Upper lobe of left lung (tissue), 6 donors: ENCODE results near the gene SIRPA. TPM values are rescaled to one million over a fixed set of nuclear protein-coding genes. Genes with fewer than 3 reads are reported as not detected.

ENCODE experiments used
- ATAC-seq, 2 donors: fragments of 200-7000 bp; cut with Tn5 transposase; one replicate each; pipeline ENCODE4 v1.9.1; 2022; ENCODE audit warnings: mild to moderate bottlenecking in 2 of 2, moderate library complexity in 2 of 2; ENCODE audit not compliant: low FRiP score in 2 of 2
- DNase-seq, 2 donors: peaks; one replicate each; pipeline ENCODE4 v3.0.0-alpha.2; 2019 to 2020
- H3K27ac ChIP-seq, 4 donors: fragments of 200-600 bp; sonication (generic); one replicate each; pipeline ENCODE4 v1.5.1; 2016 to 2019
- H3K27me3 ChIP-seq, 4 donors: fragments of 200-600 bp; sonication (generic); one replicate each; pipeline ENCODE4 v1.5.1; 2017 to 2019
- H3K36me3 ChIP-seq, 4 donors: fragments of 200-600 bp; sonication (generic); one replicate each; pipeline ENCODE4 v1.5.1; 2016 to 2019
- H3K4me1 ChIP-seq, 4 donors: fragments of 200-600 bp; sonication (generic); one replicate each; pipeline ENCODE4 v1.5.1; 2018 to 2019
- H3K4me3 ChIP-seq, 4 donors: fragments of 200-600 bp; sonication (generic); one replicate each; pipeline ENCODE4 v1.5.1; 2017 to 2019; ENCODE audit warnings: mild to moderate bottlenecking in 2 of 4, moderate library complexity in 1 of 4
- H3K9me3 ChIP-seq, 4 donors: fragments of 200-600 bp; sonication (generic); one replicate each; pipeline ENCODE4 v1.5.1; 2018 to 2019
- EP300 ChIP-seq, 4 donors: sonication (generic); formaldehyde crosslinking; IDR thresholded peaks; one replicate each; pipeline ENCODE4 v1.5.1; 2017; ENCODE audit warnings: antibody characterized with exemption in 4 of 4, control low read depth in 2 of 4
- POLR2A ChIP-seq, 4 donors: fragments of 450-650 bp; IDR thresholded peaks; one replicate each; pipeline ENCODE4 v1.5.1; 2016 to 2017; ENCODE audit warnings: antibody characterized with exemption in 4 of 4, mild to moderate bottlenecking in 2 of 4
- POLR2AphosphoS5 ChIP-seq, 2 donors: sonication (generic); formaldehyde crosslinking; IDR thresholded peaks; one replicate each; pipeline ENCODE4 v1.5.1; 2017; ENCODE audit warnings: antibody characterized with exemption in 2 of 2
- WGBS, 2 donors: methylation state at CpG; one replicate each; pipeline ENCODE4 v1.1.5; 2017 to 2018; 5-methylcytosine and 5-hydroxymethylcytosine counted together
- total RNA-seq, 6 donors: library from RNA; depleted of rRNA in 4 of 6; stranded (reverse); fragments of >200 nt in 4 of 6; gene quantifications; one replicate each; pipeline versions ENCODE4 v1.1.0 to v1.2.1, GENCODE V29; 2016 to 2021
- TF ChIP-seq, protein P1 (sequence below), 6 experiments: fragments of 450-650 bp in 4 of 6; fragments of 200-600 bp in 2 of 6; sonication (generic) in 2 of 6; IDR thresholded peaks; one replicate each; pipeline ENCODE4 v1.5.1; 2016 to 2019; ENCODE audit warnings: antibody characterized with exemption in 6 of 6
- donor health status: DM: no; HTN: no; CAD: no; lungs with moderate emphysema.
- donor health status: DM: no; HTN: yes; CAD: no; lungs with severe emphysema.

Gene SIRPA
- total RNA-seq, 6 donors from 2014 or later: 36.3 to 119 (median 60.4) TPM

DNA sequence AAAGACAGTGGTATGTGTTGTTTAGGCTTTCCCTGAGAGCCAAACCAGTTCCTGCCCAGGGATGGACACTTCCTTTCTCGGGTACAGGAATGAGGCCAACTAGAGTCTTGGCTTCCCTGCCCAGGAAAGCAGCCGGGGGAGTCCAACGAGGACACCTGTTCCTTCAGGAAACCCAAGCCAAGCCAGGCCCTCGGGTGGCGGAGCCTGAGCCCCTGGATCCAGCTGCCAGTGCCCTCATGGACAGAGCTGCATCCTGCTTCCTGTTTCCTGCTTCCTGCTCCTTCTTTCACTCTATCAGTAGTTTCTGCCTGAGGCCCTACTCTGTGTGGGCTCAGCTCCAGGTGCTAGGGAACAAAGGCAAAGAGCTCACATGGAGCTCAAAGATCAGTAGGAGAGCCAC is 7.9 kb upstream of the SIRPA start:
- no peak overlapping the region for H3K27ac ChIP-seq
- ATAC-seq (no peak), DNase-seq (no peak)
- H3K4me3 ChIP-seq: no peak overlapping the region
- peaks cover 0 to 16% (median 6%) of the 10 kb centered on the region in 4 donors for H3K4me1 ChIP-seq
- H3K9me3 ChIP-seq: no peaks in the 10 kb centered on the region
- 30 to 31% methylated on average over 5 of the region's 5 CpGs for WGBS, 2 donors
- peaks cover 0 to 4% (median 0%) of the 10 kb centered on the region in 4 donors for H3K27me3 ChIP-seq
- TF ChIP-seq POLR2AphosphoS5 (IDR thresholded peaks at IDR 0.05): peak in 1 of 2 donors; percentile 27
- TF ChIP-seq EP300 (IDR thresholded peaks at IDR 0.05): no peak
- H3K36me3 ChIP-seq: no peaks in the 10 kb centered on the region

DNA sequence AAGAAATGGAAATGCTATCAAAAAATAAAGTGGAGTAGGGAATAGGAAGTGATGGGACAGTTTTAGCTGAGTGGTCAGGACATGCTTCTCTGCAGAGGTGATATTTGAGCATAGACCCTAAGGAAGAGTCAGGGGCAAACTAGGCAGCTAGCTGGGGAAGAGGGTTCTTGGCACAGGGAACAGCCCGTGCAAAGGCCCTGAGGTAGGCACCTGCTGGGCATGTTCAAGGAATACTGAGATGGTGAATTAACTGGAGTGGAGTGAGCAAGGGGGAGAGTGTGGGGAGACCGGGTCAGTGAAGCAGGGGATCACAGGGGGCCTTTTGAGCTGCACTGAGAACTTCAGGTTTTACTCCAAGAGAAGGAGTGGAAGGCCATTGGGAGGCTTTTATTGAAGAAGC is 7.5 kb upstream of the SIRPA start:
- Histone ChIP-seq H3K4me3 (no peak overlapping the region), H3K36me3 (no peaks in the 10 kb centered on the region), H3K27me3 (peaks cover 0 to 4% (median 0%) of the 10 kb centered on the region in 4 donors), H3K27ac (no peak overlapping the region), H3K9me3 (no peaks in the 10 kb centered on the region), H3K4me1 (peaks cover 1 to 18% (median 10%) of the 10 kb centered on the region in 4 donors)
- WGBS, 2 donors: 67 to 80% methylated on average over 2 of the region's 2 CpGs
- ATAC-seq (no peak), DNase-seq (no peak)
- TF ChIP-seq POLR2A (IDR thresholded peaks at IDR 0.05) (no peak), EP300 (IDR thresholded peaks at IDR 0.05) (no peak), POLR2AphosphoS5 (IDR thresholded peaks at IDR 0.05) (no peak)
- TF ChIP-seq, protein P1, sequence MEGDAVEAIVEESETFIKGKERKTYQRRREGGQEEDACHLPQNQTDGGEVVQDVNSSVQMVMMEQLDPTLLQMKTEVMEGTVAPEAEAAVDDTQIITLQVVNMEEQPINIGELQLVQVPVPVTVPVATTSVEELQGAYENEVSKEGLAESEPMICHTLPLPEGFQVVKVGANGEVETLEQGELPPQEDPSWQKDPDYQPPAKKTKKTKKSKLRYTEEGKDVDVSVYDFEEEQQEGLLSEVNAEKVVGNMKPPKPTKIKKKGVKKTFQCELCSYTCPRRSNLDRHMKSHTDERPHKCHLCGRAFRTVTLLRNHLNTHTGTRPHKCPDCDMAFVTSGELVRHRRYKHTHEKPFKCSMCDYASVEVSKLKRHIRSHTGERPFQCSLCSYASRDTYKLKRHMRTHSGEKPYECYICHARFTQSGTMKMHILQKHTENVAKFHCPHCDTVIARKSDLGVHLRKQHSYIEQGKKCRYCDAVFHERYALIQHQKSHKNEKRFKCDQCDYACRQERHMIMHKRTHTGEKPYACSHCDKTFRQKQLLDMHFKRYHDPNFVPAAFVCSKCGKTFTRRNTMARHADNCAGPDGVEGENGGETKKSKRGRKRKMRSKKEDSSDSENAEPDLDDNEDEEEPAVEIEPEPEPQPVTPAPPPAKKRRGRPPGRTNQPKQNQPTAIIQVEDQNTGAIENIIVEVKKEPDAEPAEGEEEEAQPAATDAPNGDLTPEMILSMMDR (IDR thresholded peaks at IDR 0.05): no peak

DNA sequence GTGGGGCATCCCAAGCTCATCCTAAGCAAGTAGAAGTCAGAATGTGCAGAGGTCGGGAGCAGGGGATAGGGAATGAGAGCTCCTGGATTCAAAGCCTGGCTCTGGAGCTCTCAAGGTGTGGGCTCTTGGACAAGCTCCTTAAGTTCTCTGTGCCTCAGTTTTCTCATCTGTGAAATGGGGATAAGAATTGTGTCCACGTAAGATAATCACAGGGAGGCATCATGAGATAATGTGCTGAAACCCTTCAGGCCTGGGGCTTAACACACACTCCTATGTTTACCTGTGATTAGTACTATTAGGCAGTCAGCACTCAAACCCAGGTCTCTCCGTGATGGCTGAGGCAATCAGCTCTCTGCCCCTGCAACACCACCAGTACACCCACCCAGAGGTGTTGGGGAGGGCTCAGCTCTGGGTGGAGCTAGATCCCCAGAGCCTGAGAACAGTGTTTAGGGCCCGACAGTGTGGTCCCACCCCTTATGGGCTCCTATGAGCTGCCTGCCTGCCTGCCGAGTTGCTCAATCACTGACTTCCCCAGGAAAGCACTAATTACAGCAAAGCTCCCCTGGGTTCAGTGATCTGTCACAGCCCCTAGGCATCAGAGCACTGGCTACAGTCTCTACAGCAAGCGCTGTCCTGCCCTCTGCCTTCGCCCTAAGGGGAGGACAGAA is 6.3 kb upstream of the SIRPA start:
- peak in 1 of 2 donors; percentile 14 for TF ChIP-seq POLR2AphosphoS5 (IDR thresholded peaks at IDR 0.05)
- TF ChIP-seq, protein P1 (IDR thresholded peaks at IDR 0.05): no peak
- TF ChIP-seq POLR2A (IDR thresholded peaks at IDR 0.05): peak in 1 of 4 donors; percentile 36
- H3K27ac ChIP-seq: peak overlapping the region; percentile 27 to 65 (median 32)
- peak; percentile 50 to 56 for ATAC-seq
- no peak overlapping the region for H3K4me3 ChIP-seq
- H3K4me1 ChIP-seq: peaks cover 12 to 21% (median 17%) of the 10 kb centered on the region in 4 donors
- DNase-seq: peak in 1 of 2 donors; percentile 72
- H3K27me3 ChIP-seq: peaks cover 0 to 4% (median 0%) of the 10 kb centered on the region in 4 donors
- no peaks in the 10 kb centered on the region for H3K36me3 ChIP-seq
- 43 to 80% methylated on average over 2 to 7 of the region's 7 CpGs for WGBS, 2 donors
- H3K9me3 ChIP-seq: no peaks in the 10 kb centered on the region

DNA sequence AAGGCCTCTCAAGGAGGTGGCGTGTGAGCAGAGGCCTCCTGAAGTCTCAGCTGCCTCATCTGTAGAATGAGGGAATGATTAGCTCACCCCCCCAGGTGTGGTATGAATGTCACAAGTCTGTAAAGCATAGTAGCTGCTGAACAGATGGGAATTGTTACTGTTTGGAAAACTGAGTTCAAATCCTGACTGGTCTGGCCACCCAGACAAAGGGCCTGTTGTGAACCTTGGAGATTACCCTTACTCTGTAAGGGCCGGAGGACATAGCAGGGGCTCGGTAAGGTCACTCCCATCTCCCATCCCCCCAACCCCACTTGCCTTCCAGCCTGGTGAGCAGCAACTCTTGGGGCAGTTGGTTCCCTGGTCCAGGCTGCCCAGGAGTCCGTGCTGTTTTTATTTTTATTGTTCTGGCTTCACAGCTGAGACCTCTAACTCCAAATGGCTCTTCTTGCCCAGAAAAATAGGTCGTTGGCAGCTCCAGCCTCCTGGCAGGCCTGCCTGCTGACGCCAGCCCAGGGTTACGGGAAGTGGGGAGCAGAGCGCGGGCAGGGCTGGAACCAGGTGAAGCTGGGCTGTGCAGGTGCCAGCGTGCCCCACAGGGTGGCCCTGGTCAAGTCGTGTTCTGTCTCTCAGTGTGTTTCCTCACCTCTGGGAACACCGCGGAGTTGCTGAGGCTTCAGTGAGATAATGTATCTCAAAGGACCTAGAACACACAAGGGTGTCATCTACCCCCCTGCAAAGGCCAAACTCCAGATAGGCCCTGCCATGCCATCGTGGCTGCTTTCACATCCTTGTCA is 4.5 kb upstream of the SIRPA start:
- Histone ChIP-seq H3K4me1 (peaks cover 12 to 35% (median 23%) of the 10 kb centered on the region in 4 donors), H3K27me3 (peaks cover 0 to 5% (median 0%) of the 10 kb centered on the region in 4 donors), H3K9me3 (no peaks in the 10 kb centered on the region), H3K4me3 (no peak overlapping the region), H3K27ac (no peak overlapping the region), H3K36me3 (no peaks in the 10 kb centered on the region)
- 76 to 85% methylated on average over 14 of the region's 14 CpGs for WGBS, 2 donors
- TF ChIP-seq POLR2A (IDR thresholded peaks at IDR 0.05) (no peak), EP300 (IDR thresholded peaks at IDR 0.05) (no peak), POLR2AphosphoS5 (IDR thresholded peaks at IDR 0.05) (no peak)
- TF ChIP-seq, protein P1 (IDR thresholded peaks at IDR 0.05): no peak
- no peak for DNase-seq
- ATAC-seq: no peak
